Stromal cell of bone marrow (primary cell): ENCODE measurements around the gene ADNP2.

ENCODE experiments used
- DNase-seq: peaks from one replicate; pipeline ENCODE4 v3.0.0-alpha.2; 2012; ENCODE audit warnings: low read depth

ADNP2 gene

GRCh38 chr18:80108739-80109675 lies at the start of gene ADNP2:
Gene ADNP2 (plus strand): TSS chr18:80109262. CDS start chr18:80117543, 8,281 bp downstream.
- peak; percentile 91 for DNase-seq

- no peak for DNase-seq
These were observed 49.1 kb upstream of the ADNP2 start for GRCh38 chr18:80059945-80060344.

GRCh38 chr18:80065705-80066104 lies 43.4 kb upstream of the ADNP2 start:
- DNase-seq = no peak

GRCh38 chr18:80067321-80067720 lies 41.7 kb upstream of the ADNP2 start:
- no peak for DNase-seq

- no peak for DNase-seq
These were observed 41.2 kb upstream of the ADNP2 start for GRCh38 chr18:80067897-80068296.

- DNase-seq = no peak
These were observed 40.3 kb upstream of the ADNP2 start for GRCh38 chr18:80068571-80069272.

- DNase-seq = no peak
These were observed 38.2 kb upstream of the ADNP2 start for GRCh38 chr18:80070825-80071224.

GRCh38 chr18:80074183-80074582 lies 34.9 kb upstream of the ADNP2 start:
- no peak for DNase-seq

GRCh38 chr18:80074697-80075096 lies 34.4 kb upstream of the ADNP2 start:
- no peak for DNase-seq

- no peak for DNase-seq
These were observed 33.1 kb upstream of the ADNP2 start for GRCh38 chr18:80075940-80076339.

- DNase-seq = no peak
These were observed 32.7 kb upstream of the ADNP2 start for GRCh38 chr18:80076379-80076778.

- DNase-seq = no peak
These were observed 31.2 kb upstream of the ADNP2 start for GRCh38 chr18:80077873-80078272.

- no peak for DNase-seq
These were observed 22.8 kb upstream of the ADNP2 start for GRCh38 chr18:80086281-80086680.

GRCh38 chr18:80088036-80088435 lies 21.0 kb upstream of the ADNP2 start:
- DNase-seq = no peak

GRCh38 chr18:80088823-80089222 lies 20.2 kb upstream of the ADNP2 start:
- DNase-seq = no peak

GRCh38 chr18:80095414-80095813 lies 13.6 kb upstream of the ADNP2 start:
- no peak for DNase-seq

- DNase-seq = no peak
These were observed 13.0 kb upstream of the ADNP2 start for GRCh38 chr18:80096032-80096565.

GRCh38 chr18:80097201-80097600 lies 11.9 kb upstream of the ADNP2 start:
- no peak for DNase-seq

- peak; percentile 93 for DNase-seq
These were observed 5.8 kb upstream of the ADNP2 start for GRCh38 chr18:80103231-80103630.

- DNase-seq = no peak
These were observed 4.7 kb upstream of the ADNP2 start for GRCh38 chr18:80104364-80104779.

GRCh38 chr18:80105369-80106167 lies 3.5 kb upstream of the ADNP2 start:
- no peak for DNase-seq

- no peak for DNase-seq
These were observed 2.5 kb upstream of the ADNP2 start for GRCh38 chr18:80106482-80107051.
